Measurements from ENCODE around the gene ROPN1L.

DNA sequence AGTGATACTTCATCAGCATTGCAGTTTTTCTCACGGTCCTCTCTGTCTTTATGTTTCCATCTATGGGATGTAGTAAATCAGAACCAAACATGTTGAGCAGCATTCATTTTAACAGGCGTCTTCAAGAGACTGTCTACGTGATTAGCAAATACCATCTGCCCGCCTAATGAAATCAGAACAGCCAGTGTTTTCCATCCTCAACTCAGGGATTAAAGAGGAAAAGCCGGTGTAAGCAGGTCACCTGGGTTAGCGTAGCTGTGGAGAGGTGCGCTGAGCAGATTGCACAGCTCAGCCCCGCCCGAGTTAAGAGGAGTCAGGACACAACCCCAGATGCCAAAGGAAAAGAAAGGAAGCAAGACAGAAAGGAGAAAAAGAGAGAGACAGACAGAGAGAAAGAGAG lies 67.9 kb downstream of the ROPN1L start:
- TF ChIP-seq, protein P1, sequence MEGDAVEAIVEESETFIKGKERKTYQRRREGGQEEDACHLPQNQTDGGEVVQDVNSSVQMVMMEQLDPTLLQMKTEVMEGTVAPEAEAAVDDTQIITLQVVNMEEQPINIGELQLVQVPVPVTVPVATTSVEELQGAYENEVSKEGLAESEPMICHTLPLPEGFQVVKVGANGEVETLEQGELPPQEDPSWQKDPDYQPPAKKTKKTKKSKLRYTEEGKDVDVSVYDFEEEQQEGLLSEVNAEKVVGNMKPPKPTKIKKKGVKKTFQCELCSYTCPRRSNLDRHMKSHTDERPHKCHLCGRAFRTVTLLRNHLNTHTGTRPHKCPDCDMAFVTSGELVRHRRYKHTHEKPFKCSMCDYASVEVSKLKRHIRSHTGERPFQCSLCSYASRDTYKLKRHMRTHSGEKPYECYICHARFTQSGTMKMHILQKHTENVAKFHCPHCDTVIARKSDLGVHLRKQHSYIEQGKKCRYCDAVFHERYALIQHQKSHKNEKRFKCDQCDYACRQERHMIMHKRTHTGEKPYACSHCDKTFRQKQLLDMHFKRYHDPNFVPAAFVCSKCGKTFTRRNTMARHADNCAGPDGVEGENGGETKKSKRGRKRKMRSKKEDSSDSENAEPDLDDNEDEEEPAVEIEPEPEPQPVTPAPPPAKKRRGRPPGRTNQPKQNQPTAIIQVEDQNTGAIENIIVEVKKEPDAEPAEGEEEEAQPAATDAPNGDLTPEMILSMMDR (IDR thresholded peaks at IDR 0.05; ENCODE audit: borderline replicate concordance, extremely low read depth, low read length, poor library complexity, severe bottlenecking) = no peak
- TF ChIP-seq EZH2 (IDR thresholded peaks at IDR 0.05; ENCODE audit: borderline replicate concordance, low read depth, low read length, severe bottlenecking) = no peak

Data from DND-41 (cell line).